Endothelial cell of umbilical vein (primary cell): ENCODE measurements around the gene RGR.

Experiments
- CTCF ChIP-seq, 2 donors: IDR thresholded peaks; 1 replicate in 1 of 2; 2 replicates in 1 of 2; pipeline ENCODE4 v1.5.1; 2011; ENCODE audit warnings: low read length in 2 of 2, mild to moderate bottlenecking in 2 of 2, moderate library complexity in 2 of 2, control low read depth in 1 of 2, inconsistent platforms in 1 of 2, low read depth in 1 of 2; ENCODE audit not compliant: insufficient read depth in 1 of 2; ENCODE audit errors: extremely low read depth in 1 of 2
- EZH2 ChIP-seq: IDR thresholded peaks from 2 replicates; pipeline ENCODE4 v1.6.1; 2012; ENCODE audit warnings: borderline replicate concordance, low read depth, mild to moderate bottlenecking, moderate library complexity, low read length, inconsistent platforms; ENCODE audit not compliant: severe bottlenecking
- GATA2 ChIP-seq: IDR thresholded peaks from 2 replicates; pipeline ENCODE4 v1.7.0; 2011; ENCODE audit warnings: low read depth, mild to moderate bottlenecking, moderate library complexity, mixed read lengths, low read length; ENCODE audit not compliant: insufficient read length, insufficient read depth
- JUN ChIP-seq: IDR thresholded peaks from 2 replicates; pipeline ENCODE4 v1.6.1; 2011; ENCODE audit warnings: borderline replicate concordance, low read depth; ENCODE audit not compliant: insufficient read length, insufficient read depth
- MAX ChIP-seq: IDR thresholded peaks from 2 replicates; pipeline ENCODE4 v1.6.1; 2011; ENCODE audit not compliant: insufficient read depth, insufficient read length
- MYC ChIP-seq: IDR thresholded peaks from one replicate; pipeline ENCODE4 v1.6.1; 2011; ENCODE audit warnings: mild to moderate bottlenecking, low read depth, low read length
- POLR2A ChIP-seq: IDR thresholded peaks from 2 replicates; pipeline ENCODE4 v1.6.1; 2012; ENCODE audit warnings: low read depth, mild to moderate bottlenecking, control low read depth, low read length
- POLR2AphosphoS5 ChIP-seq: IDR thresholded peaks from 2 replicates; pipeline ENCODE4 v1.6.1; 2012; ENCODE audit warnings: low read depth, mild to moderate bottlenecking, control low read depth, low read length, moderate library complexity; ENCODE audit not compliant: insufficient read depth

GRCh38 chr10:84306751-84307384 lies 62.0 kb downstream of the RGR start:
- TF ChIP-seq EZH2 (no peak), POLR2AphosphoS5 (no peak), CTCF (IDR thresholded peaks at IDR 0.05; ENCODE audit: extremely low read depth in 1 of 2, insufficient read depth in 1 of 2, low read depth in 1 of 2, low read length in 2 of 2) (no peak), MAX (no peak), GATA2 (no peak), MYC (no peak), POLR2A (no peak), JUN (no peak)
